8988T (cell line): Measurements from ENCODE around the gene RASGEF1B.

Experiments used
- DNase-seq: peaks from one replicate; pipeline ENCODE4 v3.0.0; 2011

RASGEF1B gene

GRCh38 chr4:81471588-81472280 is at the start of gene RASGEF1B:
Gene RASGEF1B (minus strand): TSS chr4:81471907. CDS start chr4:81459508, 12,399 bp downstream.
- peak; percentile 53 for DNase-seq

- DNase-seq, result no peak
Observed at GRCh38 chr4:81519856-81520255, 48.1 kb upstream of the RASGEF1B start.

GRCh38 chr4:81519427-81519773 is 47.7 kb upstream of the RASGEF1B start:
- no peak for DNase-seq

- DNase-seq, result no peak
Observed at GRCh38 chr4:81518762-81519426, 47.2 kb upstream of the RASGEF1B start.

GRCh38 chr4:81516241-81516640 is 44.5 kb upstream of the RASGEF1B start:
- DNase-seq, result no peak

GRCh38 chr4:81512757-81513501 is 41.2 kb upstream of the RASGEF1B start:
- DNase-seq, result no peak

GRCh38 chr4:81512001-81512756 is 40.5 kb upstream of the RASGEF1B start:
- DNase-seq, result no peak

GRCh38 chr4:81510643-81511178 is 39.0 kb upstream of the RASGEF1B start:
- DNase-seq, result no peak

- DNase-seq, result no peak
Observed at GRCh38 chr4:81509822-81510221, 38.1 kb upstream of the RASGEF1B start.

GRCh38 chr4:81509191-81509590 is 37.5 kb upstream of the RASGEF1B start:
- DNase-seq, result no peak

- no peak for DNase-seq
Observed at GRCh38 chr4:81508411-81509185, 36.9 kb upstream of the RASGEF1B start.

GRCh38 chr4:81507530-81507929 is 35.8 kb upstream of the RASGEF1B start:
- no peak for DNase-seq

- no peak for DNase-seq
Observed at GRCh38 chr4:81506731-81507130, 35.0 kb upstream of the RASGEF1B start.

- DNase-seq, result no peak
Observed at GRCh38 chr4:81505726-81506125, 34.0 kb upstream of the RASGEF1B start.

GRCh38 chr4:81505004-81505598 is 33.4 kb upstream of the RASGEF1B start:
- DNase-seq, result no peak

- DNase-seq, result no peak
Observed at GRCh38 chr4:81504112-81505003, 32.7 kb upstream of the RASGEF1B start.

GRCh38 chr4:81503586-81503985 is 31.9 kb upstream of the RASGEF1B start:
- no peak for DNase-seq

- DNase-seq, result no peak
Observed at GRCh38 chr4:81502564-81502963, 30.9 kb upstream of the RASGEF1B start.

- no peak for DNase-seq
Observed at GRCh38 chr4:81499840-81500239, 28.1 kb upstream of the RASGEF1B start.

- DNase-seq, result no peak
Observed at GRCh38 chr4:81498551-81499099, 26.9 kb upstream of the RASGEF1B start.
